HUES64 (cell line): ENCODE results near the gene KCNG1.
"Not testable (repeated sequence)": the region's sequence is repeated elsewhere in the genome, so short reads cannot be mapped to it uniquely, and the experiment has no call there.

ENCODE experiments used
- H3K27ac ChIP-seq: 2 replicates; pipeline ENCODE4 v1.7.0; 2013; ENCODE audit warnings: low read depth, low read length, inconsistent platforms
- H3K27me3 ChIP-seq: 2 replicates; pipeline ENCODE4 v1.6.1; 2013; ENCODE audit warnings: mild to moderate bottlenecking, low read length; ENCODE audit not compliant: insufficient read depth
- H3K36me3 ChIP-seq: 2 replicates; pipeline ENCODE4 v1.6.1; 2013; ENCODE audit warnings: mild to moderate bottlenecking, low read length; ENCODE audit not compliant: insufficient read depth
- H3K4me1 ChIP-seq: 2 replicates; pipeline ENCODE4 v1.6.1; 2013; ENCODE audit warnings: mild to moderate bottlenecking, low read length, moderate library complexity; ENCODE audit not compliant: insufficient read depth
- H3K4me3 ChIP-seq: 2 replicates; pipeline ENCODE4 v1.5.1; 2013; ENCODE audit warnings: mild to moderate bottlenecking, low read length, moderate library complexity
- H3K9ac ChIP-seq: 2 replicates; pipeline ENCODE4 v1.6.1; 2013; ENCODE audit warnings: mild to moderate bottlenecking, low read depth, low read length
- H3K9me3 ChIP-seq: 2 replicates; pipeline ENCODE4 v1.6.1; 2013; ENCODE audit warnings: low read depth, low read length; ENCODE audit not compliant: insufficient read depth
- WGBS: fragments of 150-250, 120-280 bp; methylation state at CpG from one replicate; pipeline ENCODE4 v1.1.7; 2013; ENCODE audit warnings: missing lambda C conversion rate; 5-methylcytosine and 5-hydroxymethylcytosine counted together

Gene KCNG1

GRCh38 chr20:50980851-50981713 is 41.8 kb downstream of the KCNG1 start:
- H3K9ac ChIP-seq: no peak overlapping the region
- no peak overlapping the region for H3K27ac ChIP-seq
- WGBS: 67% methylated on average over 26 of the region's 26 CpGs

GRCh38 chr20:50980071-50980681 is 42.7 kb downstream of the KCNG1 start:
- H3K36me3 ChIP-seq: no peaks in the 10 kb centered on the region
- no peak overlapping the region for H3K9ac ChIP-seq
- H3K9me3 ChIP-seq: no peaks in the 10 kb centered on the region
- no peaks in the 10 kb centered on the region for H3K4me1 ChIP-seq
- H3K4me3 ChIP-seq: no peak overlapping the region
- no peak overlapping the region for H3K27ac ChIP-seq
- WGBS: 84% methylated on average over 8 of the region's 8 CpGs
- no peaks in the 10 kb centered on the region for H3K27me3 ChIP-seq

More at GRCh38 chr20:50980851-50981713, 41.8 kb downstream of the KCNG1 start:
- Histone ChIP-seq H3K36me3 (no peaks in the 10 kb centered on the region), H3K27me3 (no peaks in the 10 kb centered on the region), H3K9me3 (no peaks in the 10 kb centered on the region), H3K4me1 (no peaks in the 10 kb centered on the region), H3K4me3 (no peak overlapping the region)

- 92% methylated on average over 3 of the region's 4 CpGs for WGBS
- H3K36me3 ChIP-seq, H3K27ac ChIP-seq, H3K4me1 ChIP-seq, H3K27me3 ChIP-seq, H3K9ac ChIP-seq, H3K4me3 ChIP-seq, H3K9me3 ChIP-seq: not testable (repeated sequence)
These were observed 44.4 kb downstream of the KCNG1 start for GRCh38 chr20:50978533-50978932.

- no peaks in the 10 kb centered on the region for H3K27me3 ChIP-seq
- no peaks in the 10 kb centered on the region for H3K4me1 ChIP-seq
- no peaks in the 10 kb centered on the region for H3K36me3 ChIP-seq
- WGBS: 86% methylated on average over 20 of the region's 20 CpGs
- no peak overlapping the region for H3K27ac ChIP-seq
- H3K4me3 ChIP-seq: no peak overlapping the region
- no peaks in the 10 kb centered on the region for H3K9me3 ChIP-seq
- no peak overlapping the region for H3K9ac ChIP-seq
These were observed 45.6 kb downstream of the KCNG1 start for GRCh38 chr20:50977066-50978021.

GRCh38 chr20:50975701-50976330 is 47.1 kb downstream of the KCNG1 start:
- Histone ChIP-seq H3K9ac (no peak overlapping the region), H3K36me3 (no peaks in the 10 kb centered on the region), H3K4me1 (no peaks in the 10 kb centered on the region), H3K4me3 (no peak overlapping the region), H3K9me3 (no peaks in the 10 kb centered on the region), H3K27me3 (no peaks in the 10 kb centered on the region), H3K27ac (no peak overlapping the region)
- 95% methylated on average over 10 of the region's 10 CpGs for WGBS

GRCh38 chr20:50969912-50970311 is 53.0 kb downstream of the KCNG1 start:
- H3K9ac ChIP-seq: no peak overlapping the region
- peaks cover 4% of the 10 kb centered on the region; the same call in 1 of the 2 replicates for H3K4me1 ChIP-seq
- no peaks in the 10 kb centered on the region for H3K36me3 ChIP-seq
- H3K4me3 ChIP-seq: no peak overlapping the region
- no peaks in the 10 kb centered on the region for H3K27me3 ChIP-seq
- H3K9me3 ChIP-seq: no peaks in the 10 kb centered on the region
- no peak overlapping the region for H3K27ac ChIP-seq
- 91% methylated on average over 8 of the region's 8 CpGs for WGBS

- Histone ChIP-seq H3K9me3 (no peaks in the 10 kb centered on the region), H3K4me3 (no peak overlapping the region), H3K36me3 (no peaks in the 10 kb centered on the region), H3K9ac (no peak overlapping the region), H3K27ac (no peak overlapping the region), H3K4me1 (peaks cover 4% of the 10 kb centered on the region; the same call in 1 of the 2 replicates), H3K27me3 (no peaks in the 10 kb centered on the region)
- 92% methylated on average over 5 of the region's 5 CpGs for WGBS
These were observed 53.5 kb downstream of the KCNG1 start for GRCh38 chr20:50969435-50969834.

GRCh38 chr20:50968289-50968688 is 54.6 kb downstream of the KCNG1 start:
- Histone ChIP-seq H3K9me3 (no peaks in the 10 kb centered on the region), H3K9ac (no peak overlapping the region), H3K27me3 (no peaks in the 10 kb centered on the region), H3K4me3 (no peak overlapping the region), H3K27ac (no peak overlapping the region), H3K4me1 (peaks cover 4% of the 10 kb centered on the region; the same call in 1 of the 2 replicates), H3K36me3 (no peaks in the 10 kb centered on the region)
- 90% methylated on average over 9 of the region's 9 CpGs for WGBS

GRCh38 chr20:50967586-50967985 is 55.3 kb downstream of the KCNG1 start:
- H3K27ac ChIP-seq: no peak overlapping the region
- no peak overlapping the region for H3K4me3 ChIP-seq
- H3K9me3 ChIP-seq: no peaks in the 10 kb centered on the region
- peaks cover 4% of the 10 kb centered on the region; the same call in 1 of the 2 replicates for H3K4me1 ChIP-seq
- H3K36me3 ChIP-seq: no peaks in the 10 kb centered on the region
- H3K27me3 ChIP-seq: no peaks in the 10 kb centered on the region
- WGBS: 84% methylated on average over 7 of the region's 7 CpGs
- H3K9ac ChIP-seq: no peak overlapping the region

GRCh38 chr20:50959543-50960126 is 63.3 kb downstream of the KCNG1 start:
- peak overlapping the region; percentile 91 for H3K4me3 ChIP-seq
- no peak overlapping the region for H3K27ac ChIP-seq
- H3K36me3 ChIP-seq: peaks cover 26% of the 10 kb centered on the region
- peak overlapping the region; percentile 96 for H3K9ac ChIP-seq
- WGBS: 77% methylated on average over 25 of the region's 25 CpGs
- no peaks in the 10 kb centered on the region for H3K9me3 ChIP-seq
- no peaks in the 10 kb centered on the region for H3K27me3 ChIP-seq
- peaks cover 6% of the 10 kb centered on the region; the same call in 1 of the 2 replicates for H3K4me1 ChIP-seq
